GM12891 (cell line): ENCODE results near the gene NEMP1.

Source experiments
- POLR2A ChIP-seq: IDR thresholded peaks from 2 replicates; pipeline ENCODE4 v1.6.1; 2011; ENCODE audit warnings: low read depth, low read length, control low read depth
- POLR2AphosphoS5 ChIP-seq: IDR thresholded peaks from 2 replicates; pipeline ENCODE4 v1.6.1; 2011; ENCODE audit warnings: low read depth, low read length, control low read depth
- TAF1 ChIP-seq: IDR thresholded peaks from 2 replicates; pipeline ENCODE4 v1.6.1; 2011; ENCODE audit warnings: low read depth, low read length, control low read depth

DNA sequence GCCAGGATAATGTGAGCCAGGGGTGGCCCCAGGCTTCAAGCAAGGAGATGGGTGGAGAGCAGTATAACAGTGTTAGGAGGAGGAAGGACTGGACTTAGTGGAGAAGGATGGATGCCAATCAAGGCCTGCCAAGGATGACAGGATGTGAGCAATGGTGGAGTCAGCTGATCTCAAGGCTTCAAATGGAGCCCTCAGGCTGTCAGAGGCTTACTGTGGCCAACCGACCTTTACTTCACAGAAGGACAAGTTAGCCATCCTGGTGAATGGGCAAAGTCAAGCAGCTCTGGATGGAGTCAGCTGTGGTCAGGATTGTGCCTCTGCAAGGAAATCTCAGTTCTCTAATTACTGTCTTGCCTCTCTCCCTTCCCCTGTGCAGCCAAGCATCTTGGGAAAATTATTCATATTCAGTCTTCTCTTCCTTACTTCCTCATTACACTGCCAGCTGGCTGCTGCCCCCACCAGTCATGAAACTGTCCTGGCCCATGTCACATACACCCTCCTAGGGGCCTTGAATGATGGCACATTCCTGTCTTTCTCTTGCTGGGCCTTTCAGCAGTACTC, 40.2 kb upstream of the NEMP1 start:
- TF ChIP-seq TAF1 (no peak), POLR2A (no peak), POLR2AphosphoS5 (no peak)
